Cardiac muscle cell (in vitro differentiated cells and primary cell): ENCODE measurements around the gene CADM1. TPM values are rescaled to one million over a fixed set of nuclear protein-coding genes. Genes with fewer than 3 reads are reported as not detected.

Experiments
- DNase-seq, 2 donors: peaks; one replicate each; pipeline versions ENCODE4 v3.0.0 to v3.0.0-alpha.2; 2010 to 2017; ENCODE audit warnings: low read depth in 1 of 2, low spot score in 1 of 2
- H3K27ac ChIP-seq: fragments of 200-600 bp; sonication (generic); 2 replicates; pipeline ENCODE4 v1.5.1; 2016
- H3K27me3 ChIP-seq: fragments of 200-600 bp; sonication (generic); 2 replicates; pipeline ENCODE4 v1.6.0; 2016; ENCODE audit warnings: control low read depth
- H3K36me3 ChIP-seq: fragments of 200-600 bp; sonication (generic); 2 replicates; pipeline ENCODE4 v1.5.1; 2016; ENCODE audit warnings: control low read depth
- H3K4me1 ChIP-seq: fragments of 200-600 bp; sonication (generic); 2 replicates; pipeline ENCODE4 v1.8.1; 2017; ENCODE audit warnings: low read depth, mild to moderate bottlenecking, mixed run types
- H3K4me3 ChIP-seq: fragments of 200-600 bp; sonication (generic); 2 replicates; pipeline ENCODE4 v1.5.1; 2016; ENCODE audit warnings: mild to moderate bottlenecking
- H3K9me3 ChIP-seq: fragments of 200-600 bp; sonication (generic); 2 replicates; pipeline ENCODE4 v1.5.1; 2017; ENCODE audit warnings: low read depth, mild to moderate bottlenecking, control low read depth
- CTCF ChIP-seq: IDR thresholded peaks from 2 replicates; pipeline ENCODE4 v1.5.1; 2012; ENCODE audit warnings: low read depth, mild to moderate bottlenecking, low read length
- polyA plus RNA-seq: library from polyadenylated mRNA; unstranded; fragments of >200 nt; fragmentation: Nextera tagmentation; extraction: Ambion mirVana; gene quantifications from 2 replicates; pipeline ENCODE4 v1.2.1, GENCODE V29; 2016
- total RNA-seq: library from RNA; depleted of rRNA; stranded (reverse); fragments of >200 nt; gene quantifications from 2 replicates; pipeline ENCODE4 v1.2.3, GENCODE V29; 2016

Gene CADM1
- total and polyA plus RNA-seq, 2 experiments from 2014 or later, result 113 to 149 TPM

DNA sequence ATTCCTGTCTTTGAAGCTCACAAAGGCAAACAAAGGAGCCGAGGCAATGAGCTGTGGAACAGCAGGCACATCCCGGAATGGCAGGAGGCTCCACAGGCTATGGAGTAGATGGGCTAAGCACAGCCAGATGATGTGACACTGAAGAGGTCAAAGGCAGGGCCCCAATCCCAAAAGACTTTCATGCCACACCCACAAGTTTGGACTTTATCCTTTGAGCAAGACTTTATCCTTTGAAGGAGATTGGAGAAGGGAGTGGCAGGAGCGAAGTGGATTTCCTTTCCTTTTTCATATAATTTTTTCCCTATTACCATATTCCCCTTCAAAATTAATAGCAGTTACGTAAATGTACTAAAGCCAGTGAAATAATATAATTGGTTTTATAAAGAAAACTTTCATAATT lies 379.4 kb downstream of the CADM1 start:
- no peak overlapping the region for H3K27ac ChIP-seq
- no peaks in the 10 kb centered on the region for H3K27me3 ChIP-seq
- TF ChIP-seq CTCF, result no peak
- no peaks in the 10 kb centered on the region for H3K9me3 ChIP-seq
- no peaks in the 10 kb centered on the region for H3K36me3 ChIP-seq
- no peak for DNase-seq
- H3K4me3 ChIP-seq, result no peak overlapping the region
- H3K4me1 ChIP-seq, result peaks cover 17% of the 10 kb centered on the region

DNA sequence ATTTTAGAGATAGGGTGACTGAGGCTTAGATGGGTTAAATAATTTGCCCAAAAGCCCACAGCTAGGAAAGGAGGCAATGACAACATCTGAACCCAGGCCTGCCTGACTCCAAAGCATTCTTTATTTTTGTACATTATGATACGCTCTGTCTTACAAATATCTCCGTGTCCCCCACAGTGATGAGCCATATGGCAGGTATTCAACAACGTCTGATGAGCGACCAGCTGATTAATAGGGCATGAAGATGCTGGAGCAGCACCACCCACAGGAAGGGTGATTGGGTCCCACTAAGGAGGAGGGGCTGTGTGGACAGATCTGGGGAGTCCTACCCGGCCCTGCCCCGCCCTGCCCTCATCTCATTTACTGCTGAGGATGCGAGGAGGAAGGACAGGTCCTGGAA lies 380.6 kb downstream of the CADM1 start:
- Histone ChIP-seq H3K36me3 (no peaks in the 10 kb centered on the region), H3K4me3 (no peak overlapping the region), H3K27me3 (no peaks in the 10 kb centered on the region), H3K4me1 (peaks cover 19% of the 10 kb centered on the region), H3K27ac (no peak overlapping the region), H3K9me3 (no peaks in the 10 kb centered on the region)
- DNase-seq, result no peak
- no peak for TF ChIP-seq CTCF

- peaks cover 19% of the 10 kb centered on the region for H3K4me1 ChIP-seq
- no peak for DNase-seq
- no peaks in the 10 kb centered on the region for H3K36me3 ChIP-seq
- H3K4me3 ChIP-seq, result no peak overlapping the region
- TF ChIP-seq CTCF, result no peak
- H3K9me3 ChIP-seq, result no peaks in the 10 kb centered on the region
- H3K27ac ChIP-seq, result no peak overlapping the region
- H3K27me3 ChIP-seq, result no peaks in the 10 kb centered on the region
Measured at GRCh38 chr11:115122274-115122673, 381.9 kb downstream of the CADM1 start.
